Measurements from ENCODE around the gene COL4A2. TPM values are rescaled to one million over a fixed set of nuclear protein-coding genes. Genes with fewer than 3 reads are reported as not detected.

The COL4A2 gene
- total and polyA plus RNA-seq, 12 donors: 70.9 to 1,589 (median 171) TPM

DNA sequence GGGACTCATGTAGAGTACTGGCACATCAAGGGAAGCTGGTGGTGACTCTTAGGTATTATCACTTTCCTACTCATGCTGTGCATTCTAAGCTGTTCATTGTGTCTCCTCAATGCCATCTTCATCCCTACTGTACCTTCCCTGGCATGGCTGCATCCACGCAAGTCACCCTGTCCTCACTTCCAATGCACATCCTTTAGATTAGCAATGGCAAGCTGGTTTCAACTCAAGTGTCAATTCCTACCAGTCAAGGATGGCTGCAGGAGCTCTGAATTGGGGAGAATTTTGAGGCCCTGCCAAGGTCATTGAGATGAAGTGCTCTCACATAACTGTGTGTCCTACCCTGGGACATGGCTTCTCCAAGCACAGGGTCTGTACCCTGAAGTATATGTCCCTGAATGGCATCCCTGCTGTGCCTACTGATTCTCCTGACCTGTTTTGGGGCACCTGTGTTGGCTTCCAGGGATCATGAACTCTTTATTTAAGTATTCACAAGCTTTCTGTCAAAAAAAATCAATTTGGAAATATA, 24.7 kb upstream of the COL4A2 start:
- WGBS, 4 donors: 93 to 100% (median 97%) methylated on average over 1 of the region's 1 CpG
- Histone ChIP-seq H3K4me1 (replicated peaks in 1 of 2) (peaks cover 0 to 22% of the 10 kb centered on the region in 2 donors), H3K27me3 (no peaks in the 10 kb centered on the region), H3K9me3 (replicated peaks in 1 of 3) (no peaks in the 10 kb centered on the region), H3K4me3 (no peak overlapping the region), H3K36me3 (replicated peaks in 1 of 2) (no peaks in the 10 kb centered on the region), H3K27ac (no peak overlapping the region)
- peak in 1 of 7 donors; percentile 33 for DNase-seq
- no peak for TF ChIP-seq POLR2A (IDR thresholded peaks at IDR 0.05)
- TF ChIP-seq, protein P1, sequence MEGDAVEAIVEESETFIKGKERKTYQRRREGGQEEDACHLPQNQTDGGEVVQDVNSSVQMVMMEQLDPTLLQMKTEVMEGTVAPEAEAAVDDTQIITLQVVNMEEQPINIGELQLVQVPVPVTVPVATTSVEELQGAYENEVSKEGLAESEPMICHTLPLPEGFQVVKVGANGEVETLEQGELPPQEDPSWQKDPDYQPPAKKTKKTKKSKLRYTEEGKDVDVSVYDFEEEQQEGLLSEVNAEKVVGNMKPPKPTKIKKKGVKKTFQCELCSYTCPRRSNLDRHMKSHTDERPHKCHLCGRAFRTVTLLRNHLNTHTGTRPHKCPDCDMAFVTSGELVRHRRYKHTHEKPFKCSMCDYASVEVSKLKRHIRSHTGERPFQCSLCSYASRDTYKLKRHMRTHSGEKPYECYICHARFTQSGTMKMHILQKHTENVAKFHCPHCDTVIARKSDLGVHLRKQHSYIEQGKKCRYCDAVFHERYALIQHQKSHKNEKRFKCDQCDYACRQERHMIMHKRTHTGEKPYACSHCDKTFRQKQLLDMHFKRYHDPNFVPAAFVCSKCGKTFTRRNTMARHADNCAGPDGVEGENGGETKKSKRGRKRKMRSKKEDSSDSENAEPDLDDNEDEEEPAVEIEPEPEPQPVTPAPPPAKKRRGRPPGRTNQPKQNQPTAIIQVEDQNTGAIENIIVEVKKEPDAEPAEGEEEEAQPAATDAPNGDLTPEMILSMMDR (IDR thresholded peaks at IDR 0.05): no peak
- intact Hi-C loops (cut with DNase I): no loop called here

DNA sequence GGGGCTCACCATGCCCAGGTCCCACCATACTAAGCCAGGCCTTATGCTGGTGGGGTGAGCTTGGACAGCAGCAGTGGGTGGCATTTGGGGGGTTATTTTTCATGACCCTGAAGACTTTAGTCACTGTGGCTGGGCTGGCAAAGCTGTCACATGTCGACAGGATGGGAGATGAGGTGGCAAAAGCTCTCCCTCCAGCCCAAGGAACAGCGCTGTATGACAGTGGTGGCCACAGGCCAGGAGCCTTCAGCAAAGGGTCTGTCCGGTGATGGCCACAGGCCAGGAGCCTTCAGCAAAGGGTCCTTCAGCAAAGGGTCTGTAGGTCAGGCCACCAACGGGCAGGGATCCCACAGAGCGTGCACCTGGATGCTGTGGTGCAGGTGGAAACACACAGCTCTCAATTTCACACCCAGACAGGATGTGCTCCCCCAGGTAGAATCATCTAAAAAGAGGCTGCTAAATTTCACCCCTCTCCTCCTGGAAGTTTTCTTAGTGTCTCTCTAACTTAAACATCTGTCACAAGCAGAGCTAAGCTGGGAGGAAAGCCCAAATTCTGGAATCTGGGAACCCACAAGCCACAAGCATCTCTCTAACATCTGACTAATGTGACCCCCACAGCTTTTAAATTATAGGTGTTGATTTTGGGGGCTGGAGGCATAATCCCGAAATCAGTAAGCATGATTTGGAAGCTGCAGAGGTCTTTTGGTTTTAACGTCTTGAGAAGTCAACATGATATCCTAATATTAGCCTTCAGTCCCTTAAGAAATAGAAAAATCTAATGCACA, 23.2 kb upstream of the COL4A2 start:
- Histone ChIP-seq H3K27me3 (no peaks in the 10 kb centered on the region), H3K27ac (no peak overlapping the region), H3K4me1 (replicated peaks in 1 of 2) (peaks cover 0 to 16% of the 10 kb centered on the region in 2 donors), H3K9me3 (replicated peaks in 1 of 3) (no peaks in the 10 kb centered on the region), H3K4me3 (no peak overlapping the region), H3K36me3 (replicated peaks in 1 of 2) (no peaks in the 10 kb centered on the region)
- 66 to 81% (median 78%) methylated on average over 2 to 7 of the region's 7 CpGs for WGBS, 4 donors
- intact Hi-C loops (cut with DNase I): no loop called here
- TF ChIP-seq, protein P1 (IDR thresholded peaks at IDR 0.05): no peak
- no peak for TF ChIP-seq POLR2A (IDR thresholded peaks at IDR 0.05)
- DNase-seq: peak in 1 of 7 donors; percentile 49

DNA sequence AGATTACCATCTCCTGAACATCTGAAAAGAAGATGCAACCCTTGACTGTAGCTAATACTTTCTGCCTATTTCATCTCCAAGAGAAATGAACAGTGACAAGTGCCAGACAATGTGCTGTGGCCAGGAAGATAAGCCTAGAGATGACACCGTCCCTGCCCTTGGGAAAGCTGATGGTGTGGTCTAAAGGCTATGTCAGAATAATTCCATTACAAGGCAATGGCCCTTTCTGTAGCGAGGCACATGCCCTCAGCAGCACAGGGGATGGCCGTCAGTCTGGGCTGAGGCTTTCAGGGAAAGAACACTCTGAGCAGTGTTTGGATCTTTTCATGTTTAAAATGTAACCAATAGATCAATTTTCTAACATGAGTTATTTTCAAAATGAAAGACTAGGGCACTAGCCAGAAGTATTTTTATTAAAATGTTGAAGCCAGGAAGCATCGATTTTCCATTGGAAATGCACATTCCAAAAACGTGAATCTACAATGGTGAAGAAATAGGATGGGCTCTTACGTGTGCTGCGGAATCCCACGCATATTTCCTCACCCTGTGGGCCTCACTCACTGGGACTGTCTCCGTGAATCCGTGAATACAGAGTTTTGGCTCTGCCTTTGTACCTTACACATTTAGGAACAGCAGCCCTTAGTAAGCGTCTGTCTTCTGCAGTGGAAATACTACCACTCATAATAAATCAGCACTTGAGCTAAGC, 22.2 kb upstream of the COL4A2 start:
- 82 to 84% (median 82%) methylated on average over 11 of the region's 11 CpGs for WGBS, 4 donors
- TF ChIP-seq, protein P1 (IDR thresholded peaks at IDR 0.05): no peak
- TF ChIP-seq POLR2A (IDR thresholded peaks at IDR 0.05): no peak
- Histone ChIP-seq H3K27ac (peak overlapping the region in 1 of 5 donors; percentile 27), H3K9me3 (replicated peaks in 1 of 3) (no peaks in the 10 kb centered on the region), H3K4me1 (replicated peaks in 1 of 2) (peaks cover 0 to 16% of the 10 kb centered on the region in 2 donors), H3K27me3 (no peaks in the 10 kb centered on the region), H3K36me3 (replicated peaks in 1 of 2) (peaks cover 0 to 4% of the 10 kb centered on the region in 2 donors), H3K4me3 (no peak overlapping the region)
- intact Hi-C loops (cut with DNase I): no loop called here
- DNase-seq: peak in 1 of 7 donors; percentile 29
